Neuronal stem cell (in vitro differentiated cells): Measurements from ENCODE around the gene FAM20A.
A peak's percentile ranks its signal among the peaks of the same experiment; 100 is the strongest.

Experiments
- DNase-seq: peaks from one replicate; pipeline ENCODE4 v3.0.0-alpha.2; 2013; ENCODE audit warnings: low spot score
- H2AFZ ChIP-seq: one replicate; pipeline ENCODE4 v1.6.1; 2013; ENCODE audit warnings: mild to moderate bottlenecking, low read length, inconsistent platforms
- H2AK5ac ChIP-seq: 2 replicates; pipeline ENCODE4 v1.6.1; 2013; ENCODE audit warnings: low read depth, mild to moderate bottlenecking, inconsistent platforms, low read length, moderate library complexity, mixed read lengths
- H2BK120ac ChIP-seq: 2 replicates; pipeline ENCODE4 v1.6.1; 2013; ENCODE audit warnings: low read depth, mild to moderate bottlenecking, inconsistent platforms, low read length, moderate library complexity, mixed read lengths
- H2BK12ac ChIP-seq: one replicate; pipeline ENCODE4 v1.6.1; 2013; ENCODE audit warnings: low read length, inconsistent platforms
- H2BK15ac ChIP-seq: 2 replicates; pipeline ENCODE4 v1.6.1; 2013; ENCODE audit warnings: mild to moderate bottlenecking, low read length, inconsistent platforms, mixed read lengths
- H2BK5ac ChIP-seq: one replicate; pipeline ENCODE4 v1.6.1; 2013; ENCODE audit warnings: inconsistent platforms, mild to moderate bottlenecking, low read length, moderate library complexity
- H3K14ac ChIP-seq: one replicate; pipeline ENCODE4 v1.6.1; 2013; ENCODE audit warnings: low read length, inconsistent platforms
- H3K18ac ChIP-seq: 2 replicates; pipeline ENCODE4 v1.6.1; 2013; ENCODE audit warnings: low read length, inconsistent platforms
- H3K23ac ChIP-seq: 2 replicates; pipeline ENCODE4 v1.6.1; 2013; ENCODE audit warnings: low read depth, mild to moderate bottlenecking, mixed read lengths, low read length, inconsistent platforms; ENCODE audit not compliant: poor library complexity
- H3K27ac ChIP-seq: replicated peaks from 3 replicates; pipeline ENCODE4 v1.5.1; 2013; ENCODE audit warnings: low read length, inconsistent platforms
- H3K27me3 ChIP-seq, 3 experiments: 2 replicates each; pipeline ENCODE4 v1.6.1; 2013; ENCODE audit warnings: low read length in 3 of 3, mild to moderate bottlenecking in 2 of 3, inconsistent platforms in 1 of 3, low read depth in 1 of 3, mixed read lengths in 1 of 3, moderate library complexity in 1 of 3; ENCODE audit not compliant: control insufficient read depth in 3 of 3, insufficient read depth in 3 of 3
- H3K36me3 ChIP-seq, 2 donors: replicated peaks in 1 of 2; 2 replicates each; pipeline ENCODE4 v1.6.1; 2013; ENCODE audit warnings: low read length in 2 of 2; ENCODE audit not compliant: control insufficient read depth in 2 of 2, insufficient read depth in 2 of 2
- H3K4ac ChIP-seq: 2 replicates; pipeline ENCODE4 v1.6.1; 2013; ENCODE audit warnings: inconsistent platforms, mild to moderate bottlenecking, low read length, moderate library complexity
- H3K4me1 ChIP-seq, 2 donors: 1 replicate in 1 of 2; 2 replicates in 1 of 2; pipeline ENCODE4 v1.6.1; 2013; ENCODE audit warnings: low read length in 2 of 2, low read depth in 1 of 2; ENCODE audit not compliant: control insufficient read depth in 2 of 2, insufficient read depth in 1 of 2
- H3K4me2 ChIP-seq: one replicate; pipeline ENCODE4 v1.6.1; 2013; ENCODE audit warnings: mild to moderate bottlenecking, low read length, inconsistent platforms; ENCODE audit not compliant: insufficient read depth, poor library complexity, severe bottlenecking
- H3K4me3 ChIP-seq, 2 donors: 2 replicates each; pipeline ENCODE4 v1.5.1; 2013; ENCODE audit warnings: low read length in 2 of 2, mild to moderate bottlenecking in 2 of 2, inconsistent platforms in 1 of 2, moderate library complexity in 1 of 2
- H3K79me1 ChIP-seq: one replicate; pipeline ENCODE4 v1.6.1; 2013; ENCODE audit warnings: low read depth, mild to moderate bottlenecking, inconsistent platforms, low read length, moderate library complexity
- H3K9ac ChIP-seq: one replicate; pipeline ENCODE4 v1.6.1; 2013; ENCODE audit warnings: mild to moderate bottlenecking, low read depth, low read length, inconsistent platforms; ENCODE audit not compliant: poor library complexity
- H3K9me3 ChIP-seq, 2 donors: replicated peaks in 1 of 2; 2 replicates each; pipeline versions ENCODE3 to v1.6.1; 2013; ENCODE audit warnings: low read length in 2 of 2, mild to moderate bottlenecking in 2 of 2, inconsistent platforms in 1 of 2, low read depth in 1 of 2, mixed read lengths in 1 of 2, moderate library complexity in 1 of 2; ENCODE audit not compliant: control insufficient read depth in 2 of 2, insufficient read depth in 1 of 2
- H4K8ac ChIP-seq: one replicate; pipeline ENCODE4 v1.6.1; 2013; ENCODE audit warnings: low read depth, mild to moderate bottlenecking, inconsistent platforms, low read length, moderate library complexity
- H4K91ac ChIP-seq: one replicate; pipeline ENCODE4 v1.6.1; 2013; ENCODE audit warnings: low read length, low read depth, mild to moderate bottlenecking, inconsistent platforms; ENCODE audit not compliant: poor library complexity
- WGBS, 2 donors: extraction: QIAGEN DNeasy Blood & Tissue Kit; methylation state at CpG; one replicate each; pipeline ENCODE4 v1.1.7; 2013; ENCODE audit warnings: missing lambda C conversion rate in 2 of 2, mixed read lengths in 1 of 2; ENCODE audit not compliant: insufficient read length in 2 of 2, insufficient replicate concordance in 1 of 2; ENCODE audit errors: extremely low coverage in 2 of 2; 5-methylcytosine and 5-hydroxymethylcytosine counted together

Gene FAM20A

DNA sequence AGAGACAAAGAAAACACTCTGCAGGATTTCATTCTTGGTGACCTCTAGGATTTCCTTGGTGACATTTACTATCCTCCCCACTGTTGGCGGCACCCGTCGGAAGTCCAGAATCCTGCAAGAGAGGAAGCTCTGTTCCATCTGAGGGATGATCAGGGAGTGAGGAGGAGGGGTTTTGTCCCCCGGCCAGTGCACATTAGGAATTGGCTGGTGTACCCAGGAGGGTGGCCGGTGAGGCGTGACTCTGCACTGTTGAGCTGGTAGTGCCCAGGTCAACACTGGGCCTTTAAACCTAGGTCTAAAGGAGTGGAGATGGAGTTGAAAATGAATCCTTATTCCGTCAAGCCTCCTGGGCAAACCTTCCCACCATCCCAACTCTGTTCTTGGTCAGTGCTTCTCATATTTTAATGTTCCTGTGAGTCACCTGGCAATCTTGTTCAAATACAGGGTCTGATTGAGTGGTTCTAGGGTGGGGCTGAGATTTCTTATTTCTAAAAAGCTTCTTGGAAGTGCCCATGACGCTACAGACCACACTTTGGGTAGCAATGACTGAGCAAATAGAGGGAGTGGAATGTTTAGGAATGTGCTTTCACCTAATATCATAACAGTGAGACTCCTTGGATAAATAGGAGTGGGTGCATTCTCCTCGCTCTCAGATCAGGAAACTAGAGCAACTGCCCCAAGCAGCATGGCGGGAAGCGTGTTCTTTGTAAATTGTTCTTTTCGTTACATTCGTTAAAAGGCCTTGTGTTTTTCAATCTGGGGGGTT, 58.3 kb downstream of the FAM20A start:
- no peak overlapping the region for H2BK5ac ChIP-seq
- no peak overlapping the region for H3K14ac ChIP-seq
- H3K4me1 ChIP-seq, result no peaks in the 10 kb centered on the region
- DNase-seq, result no peak
- no peak overlapping the region for H4K91ac ChIP-seq
- no peak overlapping the region for H3K18ac ChIP-seq
- H2BK120ac ChIP-seq, result no peak overlapping the region
- H2BK15ac ChIP-seq, result no peak overlapping the region
- H3K4me2 ChIP-seq, result no peak overlapping the region
- H2AFZ ChIP-seq, result no peak overlapping the region
- no peak overlapping the region for H3K27ac ChIP-seq
- H3K27me3 ChIP-seq, result no peaks in the 10 kb centered on the region
- H3K4me3 ChIP-seq, result no peak overlapping the region
- H3K79me1 ChIP-seq, result no peaks in the 10 kb centered on the region
- H2BK12ac ChIP-seq, result no peak overlapping the region
- H3K23ac ChIP-seq, result no peak overlapping the region
- H3K4ac ChIP-seq, result no peak overlapping the region
- WGBS, 2 donors, result no CpG with 5 or more reads among the region's 13 CpGs
- no peak overlapping the region for H3K9ac ChIP-seq
- no peak overlapping the region for H4K8ac ChIP-seq
- peaks cover 8 to 27% of the 10 kb centered on the region in 2 donors for H3K36me3 ChIP-seq
- no peaks in the 10 kb centered on the region for H3K9me3 ChIP-seq
- no peak overlapping the region for H2AK5ac ChIP-seq

DNA sequence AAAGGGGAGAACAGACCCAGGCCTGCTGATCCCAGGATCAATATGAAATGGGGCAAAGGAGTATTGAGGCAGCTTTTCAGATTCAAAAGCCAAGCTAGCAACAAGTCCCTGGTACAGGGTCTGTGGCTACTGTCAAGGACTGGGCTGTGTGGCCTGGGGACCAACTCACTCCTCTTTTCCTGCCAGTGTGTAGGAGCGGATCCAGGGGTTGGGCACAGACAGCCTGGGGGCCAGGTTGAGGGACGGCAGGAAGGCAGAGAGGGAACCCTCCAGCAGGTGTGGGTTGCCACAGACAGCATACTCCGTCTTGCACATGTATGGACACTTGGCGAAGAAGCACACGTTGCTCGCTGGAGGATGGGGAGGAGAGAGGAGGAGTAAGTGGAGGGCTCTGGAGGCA, 59.4 kb downstream of the FAM20A start:
- Histone ChIP-seq H3K36me3 (peaks cover 11 to 37% of the 10 kb centered on the region in 2 donors), H4K8ac (no peak overlapping the region)

DNA sequence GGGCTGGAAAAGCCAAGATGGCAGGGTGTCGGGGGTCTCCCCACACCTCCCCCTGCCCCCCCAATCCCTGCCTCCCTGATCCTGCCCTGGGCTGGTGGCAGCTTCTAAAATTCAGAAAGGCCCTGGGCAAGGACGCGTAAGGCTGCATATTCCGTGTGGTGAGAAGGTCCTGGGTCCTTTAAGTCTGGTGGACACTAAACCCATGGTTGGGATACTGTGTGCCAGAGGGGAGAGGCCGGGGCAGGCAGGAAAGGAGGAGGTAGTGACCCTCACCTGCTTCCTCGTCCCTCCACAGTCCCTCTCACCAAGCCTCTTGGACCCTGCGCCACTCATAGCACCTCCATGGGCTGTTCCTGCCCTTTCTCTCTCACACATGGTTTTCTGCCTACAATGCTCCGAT, 60.2 kb downstream of the FAM20A start:
- no CpG with 5 or more reads among the region's 8 CpGs for WGBS, 2 donors
- Histone ChIP-seq H2BK5ac (no peak overlapping the region), H2AFZ (no peak overlapping the region), H2BK120ac (no peak overlapping the region), H3K14ac (no peak overlapping the region), H3K79me1 (no peaks in the 10 kb centered on the region), H3K27ac (no peak overlapping the region), H4K8ac (no peak overlapping the region), H3K27me3 (no peaks in the 10 kb centered on the region), H3K23ac (peak overlapping the region; percentile 29), H3K18ac (no peak overlapping the region), H3K36me3 (peaks cover 11 to 46% of the 10 kb centered on the region in 2 donors), H2AK5ac (no peak overlapping the region), H2BK12ac (no peak overlapping the region), H3K4ac (no peak overlapping the region), H3K4me1 (no peaks in the 10 kb centered on the region), H2BK15ac (no peak overlapping the region), H4K91ac (no peak overlapping the region), H3K4me3 (no peak overlapping the region), H3K9me3 (no peaks in the 10 kb centered on the region), H3K4me2 (no peak overlapping the region), H3K9ac (no peak overlapping the region)
- DNase-seq, result no peak

More for the DNA sequence above, 59.4 kb downstream of the FAM20A start:
- Histone ChIP-seq H3K14ac (no peak overlapping the region), H3K4me3 (no peak overlapping the region), H3K4me1 (no peaks in the 10 kb centered on the region), H3K27ac (no peak overlapping the region), H3K9ac (no peak overlapping the region), H2BK120ac (no peak overlapping the region), H2BK12ac (no peak overlapping the region), H3K18ac (no peak overlapping the region), H3K4me2 (no peak overlapping the region), H2BK5ac (no peak overlapping the region), H2BK15ac (no peak overlapping the region), H3K27me3 (no peaks in the 10 kb centered on the region), H4K91ac (no peak overlapping the region), H2AK5ac (no peak overlapping the region), H2AFZ (no peak overlapping the region), H3K4ac (no peak overlapping the region), H3K79me1 (no peaks in the 10 kb centered on the region), H3K9me3 (no peaks in the 10 kb centered on the region), H3K23ac (peak overlapping the region; percentile 16)
- DNase-seq, result no peak
- no CpG with 5 or more reads among the region's 6 CpGs for WGBS, 2 donors

DNA sequence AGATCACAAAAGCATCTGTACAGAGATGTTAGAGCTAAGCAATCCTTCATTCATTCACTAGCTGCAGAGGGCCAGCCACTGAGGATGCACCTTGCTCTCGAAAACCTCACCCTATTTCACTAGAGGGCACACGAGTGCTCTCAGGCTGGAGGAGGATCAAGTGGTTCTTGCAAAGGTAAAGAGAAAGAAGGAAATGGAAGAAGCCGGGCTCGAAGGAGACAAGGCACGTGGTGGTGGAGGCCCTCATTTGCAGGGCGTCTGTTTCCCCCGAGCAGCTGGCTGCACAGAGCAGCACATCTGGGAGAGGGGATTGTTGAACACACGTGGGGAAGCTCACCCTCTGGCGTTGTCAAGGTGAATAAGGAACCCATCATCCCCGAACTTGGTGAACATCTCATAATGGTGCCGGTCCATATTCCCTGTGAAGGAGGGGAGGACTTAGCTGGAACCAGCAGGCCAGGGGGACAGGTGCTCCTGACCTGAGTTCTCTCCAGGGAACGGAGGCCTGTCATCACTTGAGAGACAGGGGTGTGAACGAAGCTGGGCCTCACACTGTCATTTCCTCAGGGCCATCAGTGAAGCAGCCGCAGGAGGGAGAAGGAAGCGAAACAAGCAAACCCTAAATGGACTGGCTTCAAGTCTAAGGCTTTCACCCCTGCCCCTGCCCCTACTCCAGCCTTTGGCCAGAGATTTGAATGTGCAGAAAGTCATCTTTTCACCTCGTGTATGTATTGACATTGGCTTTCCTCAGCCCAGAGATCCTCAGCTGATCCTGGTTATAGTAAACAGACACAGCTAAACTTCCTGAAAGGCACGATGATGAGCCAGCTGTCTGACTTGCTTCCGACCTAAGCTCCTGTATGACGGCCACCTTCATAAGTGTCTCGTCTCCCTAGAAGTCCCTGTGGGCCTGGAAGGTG, 61.4 kb downstream of the FAM20A start:
- Histone ChIP-seq H3K9ac (no peak overlapping the region), H2BK120ac (no peak overlapping the region), H3K9me3 (no peaks in the 10 kb centered on the region), H3K14ac (no peak overlapping the region), H3K4me1 (no peaks in the 10 kb centered on the region), H3K4me3 (no peak overlapping the region), H3K27ac (no peak overlapping the region), H2BK5ac (no peak overlapping the region), H3K36me3 (peaks cover 11 to 58% of the 10 kb centered on the region in 2 donors), H3K27me3 (no peaks in the 10 kb centered on the region), H2BK12ac (no peak overlapping the region), H2BK15ac (no peak overlapping the region), H2AK5ac (no peak overlapping the region), H3K79me1 (no peaks in the 10 kb centered on the region), H3K4ac (no peak overlapping the region), H4K8ac (no peak overlapping the region), H3K18ac (no peak overlapping the region), H3K23ac (no peak overlapping the region), H2AFZ (no peak overlapping the region), H3K4me2 (no peak overlapping the region), H4K91ac (no peak overlapping the region)
- peak; percentile 4 for DNase-seq
- WGBS, 2 donors, result no CpG with 5 or more reads among the region's 20 CpGs
